ENCODE results near the gene NDFIP2.
"Not testable (repeated sequence)": the region's sequence is repeated elsewhere in the genome, so short reads cannot be mapped to it uniquely, and the experiment has no call there.

Gene NDFIP2

GRCh38 chr13:79540504-79540903, 59.5 kb downstream of the NDFIP2 start:
- no peak for DNase-seq

DNA sequence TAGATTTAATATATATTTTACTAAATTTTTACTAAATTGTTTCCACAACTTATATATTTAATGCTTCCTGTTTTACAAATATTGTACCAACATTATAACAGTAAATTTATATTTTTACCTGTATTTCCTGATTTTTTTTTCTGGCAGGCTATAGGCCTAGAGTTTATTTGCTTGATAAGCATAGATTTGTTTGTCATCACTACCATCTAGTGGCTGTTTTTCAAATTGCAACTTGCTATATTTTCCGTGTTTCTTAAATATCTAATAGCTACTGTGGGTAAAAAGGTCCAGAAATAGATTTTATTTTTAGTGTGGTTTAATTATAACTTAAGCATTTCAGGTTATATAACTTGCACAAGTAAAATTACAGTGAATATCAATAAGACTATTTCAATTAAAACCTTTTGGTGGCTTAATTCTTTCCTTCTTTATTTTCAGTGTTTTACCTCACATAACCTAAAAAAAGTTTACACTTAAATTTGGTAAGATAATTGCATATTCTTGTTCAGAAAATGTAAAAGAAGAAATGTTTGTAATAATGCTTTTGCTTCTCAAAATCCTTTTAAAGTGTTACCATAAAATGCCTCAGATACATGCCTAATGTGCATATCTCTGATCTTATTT, 60.6 kb downstream of the NDFIP2 start:
- no peak for DNase-seq

DNA sequence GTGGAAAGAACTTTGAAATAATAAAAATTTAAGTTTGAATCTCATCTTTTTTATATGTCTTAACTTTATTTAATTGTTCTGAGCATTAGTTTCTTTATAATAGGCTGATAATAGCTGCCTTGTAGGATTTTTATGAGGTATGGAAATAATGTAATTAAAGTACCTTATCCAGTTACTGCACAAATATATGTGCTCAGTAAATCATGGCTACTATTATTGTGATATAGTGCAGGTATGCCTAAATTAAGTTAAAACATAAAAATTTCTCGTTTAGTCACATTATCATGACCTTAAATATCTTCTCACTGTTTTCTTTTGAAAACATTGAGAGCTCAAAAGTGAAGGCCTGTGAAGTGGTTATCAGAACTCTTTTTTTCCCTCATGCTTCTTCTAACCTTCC, 62.9 kb downstream of the NDFIP2 start:
- no peak for DNase-seq

DNA sequence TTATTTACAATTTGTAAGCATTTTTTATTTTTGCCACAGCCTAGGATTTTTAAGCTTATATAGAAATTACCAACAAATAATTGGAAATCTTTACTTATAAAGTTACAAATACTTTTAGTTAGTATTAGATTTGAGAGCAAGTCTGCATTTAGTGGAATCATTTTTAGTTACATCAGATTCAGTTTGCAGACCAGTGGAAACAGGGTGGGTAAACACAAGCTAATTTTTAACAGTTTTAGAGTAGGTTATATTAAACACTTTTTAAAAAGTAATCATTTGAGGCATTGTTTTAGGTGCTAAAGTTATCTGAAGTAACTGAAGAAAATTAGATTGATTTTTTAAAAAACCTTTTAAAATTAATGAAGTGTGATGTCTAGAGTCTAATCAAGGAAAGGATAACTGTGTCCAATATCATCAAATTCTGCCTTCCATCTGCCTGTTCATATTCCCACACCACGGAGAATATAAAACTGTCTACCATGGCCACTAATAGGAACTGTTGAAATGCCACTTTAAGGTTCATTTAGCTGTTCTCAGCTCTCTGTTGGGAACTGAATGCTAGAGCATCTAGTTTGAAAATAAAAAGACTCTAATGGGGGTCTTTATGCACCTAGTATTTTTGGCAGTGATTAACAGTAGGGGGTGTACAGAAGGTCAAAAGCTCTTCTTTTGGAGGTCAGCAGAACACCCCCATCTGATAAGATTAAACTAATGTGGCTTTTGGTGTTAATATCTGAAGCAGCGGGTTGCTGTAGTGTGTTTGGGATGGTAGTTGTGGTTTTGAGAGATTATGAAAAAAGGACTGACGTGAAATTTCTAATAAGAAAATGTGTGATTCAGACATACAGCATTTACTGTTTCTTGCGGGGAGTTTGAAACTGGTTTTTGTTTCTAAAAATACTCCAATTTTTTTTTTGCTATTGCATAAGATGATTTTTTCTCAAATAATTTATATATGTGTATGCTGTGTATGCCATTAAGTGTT, 66.5 kb downstream of the NDFIP2 start:
- no peak for DNase-seq

DNA sequence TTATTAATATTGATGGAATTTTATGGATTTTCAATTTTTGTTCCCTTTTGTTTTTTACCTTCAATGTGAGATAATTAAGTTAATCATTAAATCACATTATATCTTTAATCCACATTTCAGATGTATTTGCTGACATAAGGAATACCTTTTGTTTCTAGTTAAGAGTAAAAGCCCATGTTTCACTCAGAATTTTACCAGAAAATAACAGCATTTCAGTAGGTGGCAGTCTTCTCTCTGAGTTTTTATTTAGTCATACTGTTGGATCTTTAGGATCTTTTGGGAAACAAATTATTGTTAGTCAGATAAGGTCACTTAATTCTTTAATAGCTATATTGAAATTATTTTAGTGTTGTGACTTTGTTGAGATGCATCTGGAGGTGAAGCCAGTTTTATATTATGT, 67.9 kb downstream of the NDFIP2 start:
- DNase-seq: no peak

- no peak for DNase-seq
Measured at GRCh38 chr13:79549355-79550106, 68.6 kb downstream of the NDFIP2 start.

DNA sequence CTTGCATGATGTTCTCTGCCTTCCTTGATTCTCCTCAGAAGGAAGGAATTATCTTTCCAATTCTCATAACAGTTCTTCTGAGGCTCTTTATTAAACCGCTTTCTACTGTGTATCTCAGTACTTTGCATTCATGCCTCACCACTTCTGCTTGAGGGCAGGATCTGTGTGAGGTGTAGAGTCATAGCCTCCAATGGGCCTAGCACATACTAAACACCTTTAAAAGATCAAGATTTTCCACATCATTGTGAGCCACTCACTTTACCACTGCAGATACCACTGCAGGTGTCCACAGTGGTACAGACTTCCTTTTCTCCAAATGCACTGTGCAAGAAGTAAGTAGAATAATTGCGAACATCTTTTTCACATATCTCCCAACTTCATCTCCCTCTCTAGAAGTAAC, 76.7 kb downstream of the NDFIP2 start:
- DNase-seq: no peak

- no peak for DNase-seq
Measured at GRCh38 chr13:79560954-79561353, 80.0 kb downstream of the NDFIP2 start.

DNA sequence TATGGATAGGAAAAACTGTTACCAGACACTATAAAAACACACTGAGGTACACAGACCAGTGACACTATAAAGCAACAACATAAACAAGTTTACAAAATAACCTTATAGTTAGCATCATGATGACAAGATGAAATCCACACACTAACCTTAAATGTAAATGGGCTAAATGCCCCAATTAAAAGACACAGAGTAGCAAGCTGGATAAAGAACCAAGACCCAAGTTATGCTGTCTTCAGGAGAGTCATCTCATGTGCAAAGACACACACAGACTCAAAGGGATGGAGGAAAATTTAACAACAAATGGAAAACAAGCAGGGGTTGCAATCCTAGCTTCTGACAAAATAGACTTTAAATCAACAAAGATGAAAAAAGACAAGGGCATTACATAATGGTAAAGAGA, 81.6 kb downstream of the NDFIP2 start:
- no peak for DNase-seq

DNA sequence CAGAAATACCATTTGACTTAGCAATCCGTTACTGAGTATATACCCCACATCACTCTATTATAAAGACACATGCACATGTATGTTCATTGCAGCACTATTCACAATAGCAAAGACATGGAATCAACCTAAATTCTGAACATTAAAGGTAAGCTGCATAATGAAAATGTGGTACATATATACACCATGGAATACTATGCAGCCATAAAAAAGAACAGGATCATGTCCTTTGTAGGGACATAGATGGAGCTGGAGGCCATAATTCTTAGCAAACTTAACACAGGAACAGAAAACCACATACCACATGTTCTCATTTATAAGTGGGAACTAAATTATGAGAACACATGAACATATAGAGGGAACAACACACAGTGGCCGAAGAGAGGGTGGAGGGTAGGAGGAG, 85.2 kb downstream of the NDFIP2 start:
- no peak for DNase-seq

DNA sequence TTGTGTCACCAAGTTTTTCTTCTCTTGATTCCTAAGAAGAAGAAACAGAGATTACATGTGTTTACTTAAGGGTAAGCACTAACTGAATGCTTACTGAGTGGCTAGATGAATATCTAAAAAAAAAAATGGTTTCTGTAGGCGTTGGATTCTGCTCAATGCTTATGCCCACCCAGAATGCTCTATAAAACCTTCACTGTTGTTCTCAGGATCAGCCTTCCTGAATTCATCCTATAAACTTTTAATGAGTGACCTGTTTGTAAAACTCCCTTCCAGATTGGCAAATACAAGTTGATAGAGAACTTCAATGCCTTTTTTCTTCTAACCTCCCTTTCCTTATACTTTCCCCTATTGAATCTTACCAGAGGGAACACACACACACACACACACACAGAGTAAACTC, 90.2 kb downstream of the NDFIP2 start:
- DNase-seq: no peak

DNA sequence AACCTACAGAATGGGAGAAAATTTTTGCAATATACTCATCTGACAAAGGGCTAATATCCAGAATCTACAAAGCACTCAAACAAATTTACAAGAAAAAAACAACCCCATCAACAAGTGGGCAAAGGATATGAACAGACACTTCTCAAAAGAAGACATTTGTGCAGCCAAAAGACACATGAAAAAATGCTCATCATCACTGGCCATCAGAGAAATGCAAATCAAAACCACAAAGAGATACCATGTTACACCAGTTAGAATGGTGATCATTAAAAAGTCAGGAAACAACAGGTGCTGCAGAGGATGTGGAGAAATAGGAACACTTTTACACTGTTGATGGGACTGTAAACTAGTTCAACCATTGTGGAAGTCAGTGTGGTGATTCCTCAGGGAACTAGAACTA, 92.9 kb downstream of the NDFIP2 start:
- not testable (repeated sequence) for DNase-seq

- DNase-seq: no peak
Measured at GRCh38 chr13:79581870-79582315, 100.9 kb downstream of the NDFIP2 start.

- DNase-seq: no peak
Measured at GRCh38 chr13:79582896-79583295, 101.9 kb downstream of the NDFIP2 start.

- no peak for DNase-seq
Measured at GRCh38 chr13:79585033-79585432, 104.1 kb downstream of the NDFIP2 start.

DNA sequence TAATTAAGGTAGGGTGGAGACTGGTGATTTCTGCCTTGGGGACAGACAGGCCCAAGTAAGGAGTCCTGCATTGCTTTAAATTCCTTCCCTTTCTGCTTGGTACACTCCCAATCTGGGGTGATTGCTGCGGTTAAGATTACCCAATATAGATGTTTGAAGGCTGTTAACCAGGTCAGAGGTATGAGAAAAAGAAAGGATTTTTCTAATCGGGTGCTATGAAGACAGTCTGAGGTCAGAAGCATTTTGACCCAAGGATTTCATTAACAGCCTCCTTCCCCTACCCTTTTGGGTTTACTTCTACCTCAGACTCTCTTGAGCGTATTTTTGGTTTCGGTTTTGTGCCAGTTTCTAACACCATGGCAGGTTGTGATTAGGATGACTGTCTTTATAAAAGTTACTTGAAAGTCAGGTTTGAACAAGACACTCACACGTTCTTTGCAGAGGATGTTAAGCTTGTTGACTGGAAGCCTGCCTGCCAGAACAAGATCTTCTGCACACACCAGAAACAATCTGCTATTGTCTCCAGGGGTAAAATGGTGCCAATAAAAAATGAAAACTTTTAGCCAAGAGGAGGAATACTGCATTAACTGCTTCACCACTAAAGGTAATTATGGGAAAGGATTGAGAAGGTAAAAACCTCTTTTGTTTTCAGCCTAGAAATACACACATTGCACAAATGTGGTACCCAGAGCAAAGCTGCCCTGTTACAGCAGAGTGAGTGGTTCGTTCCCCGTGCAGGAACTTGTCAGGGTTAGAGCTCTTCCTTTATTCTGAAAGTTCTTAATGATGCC, 108.8 kb downstream of the NDFIP2 start:
- DNase-seq: no peak

GRCh38 chr13:79590394-79590676, 109.4 kb downstream of the NDFIP2 start:
- no peak for DNase-seq

DNA sequence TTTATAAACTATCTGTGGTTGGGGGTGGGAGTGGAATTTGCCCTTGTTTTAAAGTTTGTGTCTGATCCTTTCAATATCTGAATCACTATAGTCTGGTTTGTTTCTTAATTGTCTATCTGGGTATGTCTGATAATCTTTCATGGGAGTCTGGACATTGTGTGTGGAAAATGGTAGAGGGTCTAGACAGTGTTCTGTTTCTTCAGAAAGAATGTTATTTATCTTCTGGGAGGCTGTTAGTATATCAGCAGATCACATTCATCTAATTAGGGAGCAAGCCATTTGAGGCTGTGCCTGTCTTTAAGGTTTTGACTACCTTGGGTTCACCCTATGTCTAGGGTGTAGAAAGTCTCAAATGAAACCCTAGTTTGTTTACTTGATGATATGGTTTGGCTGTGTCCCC, 110.5 kb downstream of the NDFIP2 start:
- no peak for DNase-seq

DNA sequence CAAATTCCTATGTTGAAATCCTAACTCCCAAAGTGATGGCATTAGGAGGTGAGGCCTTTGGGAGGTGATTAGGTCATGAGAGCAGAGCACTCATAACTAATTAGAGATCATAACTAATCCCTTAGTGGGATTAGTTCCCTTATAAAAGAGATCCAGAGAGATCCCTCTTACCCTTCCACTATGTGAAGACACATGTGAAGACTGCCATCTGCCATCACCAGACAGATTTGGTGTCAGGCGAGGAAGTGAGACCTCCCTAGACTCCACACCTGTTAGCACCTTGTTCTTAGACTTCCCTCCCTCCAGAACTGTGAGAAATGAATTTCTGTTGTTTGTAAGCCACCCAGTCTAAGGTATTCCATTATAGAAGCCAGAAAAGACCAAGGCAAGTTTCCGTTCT, 112.2 kb downstream of the NDFIP2 start:
- DNase-seq: no peak

DNA sequence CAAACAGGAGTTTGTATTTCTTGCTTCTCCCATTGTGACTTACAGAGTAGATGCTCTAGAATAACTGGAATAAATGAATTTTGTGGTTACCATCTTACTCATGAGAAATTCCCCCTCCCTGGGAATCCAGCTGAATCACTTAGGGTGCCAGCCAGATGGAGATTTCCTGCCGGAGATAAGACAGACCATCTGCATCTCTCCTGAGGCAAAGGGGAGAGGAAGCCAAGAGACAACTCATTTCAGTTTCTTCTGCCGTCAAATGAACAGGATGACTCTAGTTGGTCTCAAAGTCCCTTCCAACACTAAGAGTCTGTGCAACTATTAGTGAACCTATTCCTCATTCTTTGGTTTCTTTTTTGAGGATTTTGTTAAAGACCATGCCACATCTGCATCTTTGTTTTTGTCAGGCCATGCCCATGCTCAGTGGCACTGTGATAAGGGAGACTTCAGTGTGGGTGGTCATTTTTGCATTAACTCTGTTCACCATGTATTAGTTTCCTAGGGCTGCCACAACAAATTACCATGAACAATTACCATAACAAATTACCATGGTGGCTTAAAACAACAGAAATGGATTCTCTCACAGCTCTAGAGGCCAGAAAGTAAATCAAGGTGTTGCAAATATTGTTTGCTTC, 112.8 kb downstream of the NDFIP2 start:
- DNase-seq: no peak

- not testable (repeated sequence) for DNase-seq
Measured at GRCh38 chr13:79600146-79600545, 119.2 kb downstream of the NDFIP2 start.

GRCh38 chr13:79602936-79603335, 122.0 kb downstream of the NDFIP2 start:
- DNase-seq: no peak

Data from activated CD4-positive, alpha-beta T cell treated with anti-CD3 and anti-CD28 coated beads, Interleukin-2, amount 50 U/mL, for 4 hours (primary cell).